ENCODE results near the gene CDH4. TPM values are rescaled to one million over a fixed set of nuclear protein-coding genes. Genes with fewer than 3 reads are reported as not detected.

The CDH4 gene
- total RNA-seq, 1 donor from 2014 or later, result 2.9 TPM

GRCh38 chr20:61840779-61841455 lies 588.9 kb downstream of the CDH4 start:
- Histone ChIP-seq H3K4me3 (no peak overlapping the region), H3K4me2 (no peak overlapping the region), H3K27ac (no peak overlapping the region), H3K9me3 (ENCODE audit: low read depth) (no peaks in the 10 kb centered on the region), H4K20me1 (ENCODE audit: low read depth) (no peaks in the 10 kb centered on the region), H3K4me1 (peaks cover 6% of the 10 kb centered on the region), H3K9ac (no peak overlapping the region), H3K79me2 (ENCODE audit: low read depth) (no peaks in the 10 kb centered on the region), H3K36me3 (no peaks in the 10 kb centered on the region), H3K27me3 (peaks cover 4% of the 10 kb centered on the region), H3F3A (ENCODE audit: low read depth) (no peaks in the 10 kb centered on the region), H2AFZ (replicated peaks) (no peak overlapping the region)
- peaks cover 23% of the 10 kb centered on the region for H3K4me1 Mint-ChIP-seq
- no peak overlapping the region for H3K4me3 Mint-ChIP-seq
- H3K27me3 Mint-ChIP-seq (ENCODE audit: insufficient read depth, low read depth), result no peaks in the 10 kb centered on the region
- H3K27ac Mint-ChIP-seq, result no peak overlapping the region
- no peak for TF ChIP-seq EZH2phosphoT487 (IDR thresholded peaks at IDR 0.05)
- no peak for TF ChIP-seq CTCF (IDR thresholded peaks at IDR 0.05)
- no peak for TF ChIP-seq EZH2 (IDR thresholded peaks at IDR 0.05)
- H3K36me3 Mint-ChIP-seq, result peaks cover 2% of the 10 kb centered on the region
- DNase-seq (ENCODE audit: low spot score), result no peak
- peaks cover 3% of the 10 kb centered on the region for H3K9me3 Mint-ChIP-seq

- no peak overlapping the region for H3K4me2 ChIP-seq
- H3K9ac ChIP-seq, result no peak overlapping the region
- no peak overlapping the region for H3K27ac ChIP-seq
Observed at GRCh38 chr20:61841551-61841950, 589.5 kb downstream of the CDH4 start.

GRCh38 chr20:61841966-61842365 lies 589.9 kb downstream of the CDH4 start:
- TF ChIP-seq CTCF (IDR thresholded peaks at IDR 0.05) (no peak), EZH2 (IDR thresholded peaks at IDR 0.05) (no peak), EZH2phosphoT487 (IDR thresholded peaks at IDR 0.05) (no peak)
- H3K79me2 ChIP-seq (ENCODE audit: low read depth), result no peaks in the 10 kb centered on the region
- no peak overlapping the region for H3K27ac ChIP-seq
- H3K36me3 Mint-ChIP-seq, result peaks cover 6% of the 10 kb centered on the region
- H3K27ac Mint-ChIP-seq, result no peak overlapping the region
- no peak overlapping the region for H3K4me3 ChIP-seq
- H3K27me3 ChIP-seq, result peaks cover 4% of the 10 kb centered on the region
- no peaks in the 10 kb centered on the region for H3K9me3 ChIP-seq (ENCODE audit: low read depth)
- no peak overlapping the region for H3K4me3 Mint-ChIP-seq
- no peak overlapping the region for H2AFZ ChIP-seq (replicated peaks)
- no peak for DNase-seq (ENCODE audit: low spot score)
- peaks cover 3% of the 10 kb centered on the region for H3K9me3 Mint-ChIP-seq
- H3K9ac ChIP-seq, result no peak overlapping the region
- peaks cover 23% of the 10 kb centered on the region for H3K4me1 Mint-ChIP-seq
- peaks cover 6% of the 10 kb centered on the region for H3K4me1 ChIP-seq
- H3F3A ChIP-seq (ENCODE audit: low read depth), result no peaks in the 10 kb centered on the region
- H4K20me1 ChIP-seq (ENCODE audit: low read depth), result no peaks in the 10 kb centered on the region
- no peaks in the 10 kb centered on the region for H3K36me3 ChIP-seq
- no peak overlapping the region for H3K4me2 ChIP-seq
- H3K27me3 Mint-ChIP-seq (ENCODE audit: insufficient read depth, low read depth), result no peaks in the 10 kb centered on the region

More at GRCh38 chr20:61841551-61841950, 589.5 kb downstream of the CDH4 start:
- peaks cover 23% of the 10 kb centered on the region for H3K4me1 Mint-ChIP-seq
- Histone ChIP-seq H3K4me3 (no peak overlapping the region), H4K20me1 (ENCODE audit: low read depth) (no peaks in the 10 kb centered on the region), H3K27me3 (peaks cover 4% of the 10 kb centered on the region), H3K9me3 (ENCODE audit: low read depth) (no peaks in the 10 kb centered on the region), H2AFZ (replicated peaks) (no peak overlapping the region), H3K36me3 (no peaks in the 10 kb centered on the region), H3F3A (ENCODE audit: low read depth) (no peaks in the 10 kb centered on the region), H3K79me2 (ENCODE audit: low read depth) (no peaks in the 10 kb centered on the region), H3K4me1 (peaks cover 6% of the 10 kb centered on the region)
- TF ChIP-seq EZH2phosphoT487 (IDR thresholded peaks at IDR 0.05) (no peak), CTCF (IDR thresholded peaks at IDR 0.05) (no peak)
- H3K27me3 Mint-ChIP-seq (ENCODE audit: insufficient read depth, low read depth), result no peaks in the 10 kb centered on the region
- peaks cover 3% of the 10 kb centered on the region for H3K9me3 Mint-ChIP-seq
- DNase-seq (ENCODE audit: low spot score), result no peak
- no peak overlapping the region for H3K27ac Mint-ChIP-seq
- H3K4me3 Mint-ChIP-seq, result no peak overlapping the region
- H3K36me3 Mint-ChIP-seq, result peaks cover 6% of the 10 kb centered on the region

All from neural progenitor cell (in vitro differentiated cells).